ENCODE measurements around the gene SDF2L1.
A peak's percentile ranks its signal among the peaks of the same experiment; 100 is the strongest.

SDF2L1 gene

GRCh38 chr22:21646608-21647590, 4.8 kb downstream of the SDF2L1 start:
- no peak for TF ChIP-seq FOXA1 (IDR thresholded peaks at IDR 0.05)
- no peak for TF ChIP-seq CTBP1 (IDR thresholded peaks at IDR 0.05; ENCODE audit: borderline replicate concordance)
- TF ChIP-seq NFRKB (IDR thresholded peaks at IDR 0.05) = no peak
- no peak for TF ChIP-seq HDGF (IDR thresholded peaks at IDR 0.05; ENCODE audit: borderline replicate concordance)
- no peak for TF ChIP-seq ARNT (IDR thresholded peaks at IDR 0.05)
- no peak for TF ChIP-seq LEF1 (IDR thresholded peaks at IDR 0.05; ENCODE audit: borderline replicate concordance)
- TF ChIP-seq L3MBTL2 (conservative IDR thresholded peaks at IDR 0.05) = no peak
- TF ChIP-seq ELF4 (IDR thresholded peaks at IDR 0.05) = no peak
- no peak for TF ChIP-seq SP1 (IDR thresholded peaks at IDR 0.05)
- TF ChIP-seq BHLHE40 (IDR thresholded peaks at IDR 0.05; ENCODE audit: borderline replicate concordance) = no peak
- no peak for TF ChIP-seq ZNF384 (IDR thresholded peaks at IDR 0.05)
- ChIA-PET POLR2A (interaction anchor here (1.1 to 2.0 kb wide), 3 partner anchors 17 to 19 kb away, joined by 3 to 6 read pairs (median 5); partner anchors contain the start of genes PPIL2 and YDJC), CTCF (interaction anchor here (0.6 to 1.6 kb wide), 11 partner anchors 9 to 86 kb away, joined by 3 to 15 read pairs (median 6); partner anchors contain the start of genes PPIL2 and YDJC)
- peak; percentile 79 for DNase-seq (ENCODE audit: extremely low spot score)

GRCh38 chr22:21650280-21650679, 8.2 kb downstream of the SDF2L1 start:
- ChIA-PET CTCF (interaction anchor here (0.6 kb wide), 1 partner anchor 94 kb away, joined by 6 read pairs; no protein-coding TSS in a partner anchor), POLR2A (no interaction called here)
- TF ChIP-seq ARNT (IDR thresholded peaks at IDR 0.05) (no peak), BHLHE40 (IDR thresholded peaks at IDR 0.05; ENCODE audit: borderline replicate concordance) (no peak), PKNOX1 (IDR thresholded peaks at IDR 0.05) (no peak), LEF1 (IDR thresholded peaks at IDR 0.05; ENCODE audit: borderline replicate concordance) (no peak), HDGF (IDR thresholded peaks at IDR 0.05; ENCODE audit: borderline replicate concordance) (no peak)
- no peak for DNase-seq (ENCODE audit: extremely low spot score)

- no peak for DNase-seq (ENCODE audit: extremely low spot score)
- TF ChIP-seq FOXM1 (IDR thresholded peaks at IDR 0.05; ENCODE audit: borderline replicate concordance) (no peak), FOXA1 (IDR thresholded peaks at IDR 0.05) (no peak), NFRKB (IDR thresholded peaks at IDR 0.05) (no peak), FOXK2 (IDR thresholded peaks at IDR 0.05) (no peak), ARNT (IDR thresholded peaks at IDR 0.05) (no peak), TARDBP (IDR thresholded peaks at IDR 0.05) (no peak), CTBP1 (IDR thresholded peaks at IDR 0.05; ENCODE audit: borderline replicate concordance) (no peak), SP1 (IDR thresholded peaks at IDR 0.05) (no peak), PKNOX1 (IDR thresholded peaks at IDR 0.05) (no peak), BHLHE40 (IDR thresholded peaks at IDR 0.05; ENCODE audit: borderline replicate concordance) (no peak)
- CTCF ChIA-PET = interaction anchor here (0.6 to 1.0 kb wide), 2 partner anchors 47 to 94 kb away, joined by 3 to 6 read pairs; no protein-coding TSS in a partner anchor
- POLR2A ChIA-PET = interaction anchor here (0.7 to 3.8 kb wide), 4 partner anchors 9 to 22 kb away, joined by 3 to 27 read pairs (median 12); partner anchors contain the start of genes PPIL2 and SDF2L1
These were observed 8.9 kb downstream of the SDF2L1 start for GRCh38 chr22:21650823-21651520.

- POLR2A ChIA-PET = interaction anchor here (0.7 to 3.8 kb wide), 5 partner anchors 9 to 22 kb away, joined by 3 to 27 read pairs (median 5); partner anchors contain the start of genes PPIL2 and SDF2L1
- CTCF ChIA-PET = interaction anchor here (0.9 to 1.0 kb wide), 2 partner anchors 9 to 46 kb away, joined by 3 to 7 read pairs; partner anchors contain the start of gene SDF2L1
- no peak for DNase-seq (ENCODE audit: extremely low spot score)
- TF ChIP-seq SP1 (IDR thresholded peaks at IDR 0.05) = no peak
- TF ChIP-seq NFRKB (IDR thresholded peaks at IDR 0.05) = no peak
- TF ChIP-seq FOXA1 (IDR thresholded peaks at IDR 0.05) = no peak
- TF ChIP-seq L3MBTL2 (conservative IDR thresholded peaks at IDR 0.05) = no peak
- no peak for TF ChIP-seq CTBP1 (IDR thresholded peaks at IDR 0.05; ENCODE audit: borderline replicate concordance)
- no peak for TF ChIP-seq FOXM1 (IDR thresholded peaks at IDR 0.05; ENCODE audit: borderline replicate concordance)
- TF ChIP-seq ZNF384 (IDR thresholded peaks at IDR 0.05) = no peak
These were observed 9.5 kb downstream of the SDF2L1 start for GRCh38 chr22:21651521-21652009.

- peak; percentile 93 for DNase-seq (ENCODE audit: extremely low spot score)
- ChIA-PET POLR2A (interaction anchor here (0.7 to 3.8 kb wide), 6 partner anchors 10 to 23 kb away, joined by 3 to 27 read pairs (median 4); partner anchors contain the start of genes PPIL2, SDF2L1 and YDJC), CTCF (interaction anchor here (0.9 to 1.0 kb wide), 2 partner anchors 9 to 46 kb away, joined by 3 to 7 read pairs; partner anchors contain the start of gene SDF2L1)
- TF ChIP-seq NFRKB (IDR thresholded peaks at IDR 0.05) (no peak), SUZ12 (IDR thresholded peaks at IDR 0.05) (no peak), ARNT (IDR thresholded peaks at IDR 0.05) (no peak), FOXM1 (IDR thresholded peaks at IDR 0.05; ENCODE audit: borderline replicate concordance) (peak; percentile 89), FOXK2 (IDR thresholded peaks at IDR 0.05) (no peak), L3MBTL2 (conservative IDR thresholded peaks at IDR 0.05) (peak; percentile 98)
These were observed 10.0 kb downstream of the SDF2L1 start for GRCh38 chr22:21652010-21652546.
